NCI-H345 treated with DMSO at 0.1 percent for 48 hours (cell line): ENCODE data around the gene RAB7B.

Experiments used
- DNase-seq: peaks from one replicate; lab custom pipeline; 2025; ENCODE audit not compliant: unreplicated experiment; lab: John Stamatoyannopoulos, UW

Gene RAB7B

GRCh38 chr1:205975387-205975998, 27.7 kb downstream of the RAB7B start:
- no peak for DNase-seq

DNA sequence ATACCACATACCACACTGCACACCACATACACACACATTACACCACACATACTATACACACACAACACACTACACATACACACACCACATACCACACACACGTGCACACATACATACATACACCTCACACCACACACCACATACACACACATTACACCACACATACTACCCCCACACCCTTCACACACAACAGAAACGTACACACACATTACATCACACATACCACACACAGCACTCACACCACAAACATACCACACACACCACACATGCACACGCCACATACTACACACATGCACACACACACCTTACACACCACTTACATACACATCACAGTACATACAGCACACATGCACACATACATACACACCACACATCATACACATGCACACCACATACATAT, 28.5 kb downstream of the RAB7B start:
- no peak for DNase-seq

- DNase-seq, result no peak
These were observed 29.6 kb downstream of the RAB7B start for GRCh38 chr1:205973377-205974232.

DNA sequence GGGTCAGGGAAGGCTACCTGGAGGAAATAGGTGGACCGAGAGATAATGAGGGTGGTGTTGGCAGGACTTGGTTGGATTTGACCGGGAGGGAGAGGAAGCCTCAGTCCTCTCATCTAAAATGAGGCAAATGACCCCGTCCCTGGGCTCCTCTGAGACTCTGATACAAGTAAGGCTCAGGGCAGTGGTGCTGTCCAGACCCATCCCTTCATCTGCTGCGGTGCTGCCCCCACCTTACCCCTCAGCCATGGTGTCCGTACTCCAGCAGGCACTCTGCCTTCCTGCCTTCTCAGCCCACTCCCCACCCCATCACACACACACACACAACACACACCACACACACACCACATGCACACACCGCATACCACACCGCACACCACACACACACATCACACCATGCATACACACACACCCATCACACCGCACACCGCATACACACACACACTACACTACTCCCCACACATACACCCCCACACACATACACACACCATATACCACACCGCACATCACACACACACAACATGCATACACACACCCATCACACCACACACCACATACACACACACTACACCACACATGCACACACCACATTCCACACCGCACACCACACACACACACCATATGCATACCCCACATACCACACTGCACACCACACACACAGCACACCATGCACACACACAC, 30.6 kb downstream of the RAB7B start:
- no peak for DNase-seq

DNA sequence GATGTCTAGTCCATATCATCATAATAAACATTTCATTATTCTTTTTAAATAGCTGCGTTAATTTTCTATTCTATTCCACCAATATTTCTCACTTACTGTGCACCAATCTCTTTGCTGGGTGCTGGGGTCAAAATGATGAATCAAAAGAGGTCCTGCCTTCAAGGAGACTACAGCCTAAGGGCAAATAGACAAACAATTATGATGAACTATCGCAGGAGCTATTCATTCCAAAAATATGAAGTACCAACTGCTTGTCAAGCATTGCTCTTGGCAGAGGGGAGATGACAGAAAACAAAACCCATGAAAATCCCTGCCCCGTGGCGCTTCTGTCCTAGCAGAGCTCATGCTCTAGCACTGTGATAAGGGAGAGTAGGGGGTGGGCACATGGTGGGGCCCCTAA, 31.1 kb downstream of the RAB7B start:
- DNase-seq, result no peak

DNA sequence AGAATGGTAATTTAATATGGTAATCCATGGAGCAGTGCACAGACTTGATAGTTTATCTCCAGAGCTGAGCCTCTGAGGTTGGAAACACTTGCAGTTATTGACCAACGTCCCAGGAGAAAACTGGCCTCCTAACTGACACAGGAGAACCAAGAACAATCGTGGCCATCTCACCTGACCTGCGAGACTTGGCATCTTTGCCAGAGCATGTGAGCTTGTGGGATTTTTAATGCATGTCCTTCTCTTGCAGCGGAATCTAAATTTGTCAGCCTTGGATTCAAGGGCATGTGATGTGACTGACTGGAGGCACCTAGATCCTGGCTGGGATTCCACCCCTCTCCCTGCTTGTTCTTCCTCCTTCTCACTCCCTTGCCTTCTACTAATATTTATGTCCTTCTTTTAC, 32.1 kb downstream of the RAB7B start:
- no peak for DNase-seq

DNA sequence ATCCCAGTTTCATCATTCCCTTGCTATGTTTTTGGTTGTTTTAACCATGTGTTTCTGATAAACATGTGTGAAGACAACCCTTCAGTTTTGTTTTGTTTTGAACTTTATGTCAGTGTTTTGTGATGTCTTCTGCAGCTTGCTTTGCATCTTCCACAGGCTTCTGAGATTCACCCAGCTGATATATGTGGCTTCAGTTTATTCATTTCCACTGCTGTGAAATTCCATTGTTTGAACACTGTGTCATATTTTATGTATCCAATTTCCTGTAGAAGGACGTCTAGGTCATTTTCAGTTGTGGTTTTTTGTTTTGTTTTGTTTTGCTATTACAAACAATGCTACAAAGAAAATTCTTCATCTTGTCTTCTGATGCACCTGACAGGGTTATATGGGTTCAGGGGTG, 32.7 kb downstream of the RAB7B start:
- DNase-seq, result no peak

- DNase-seq, result no peak
These were observed 34.0 kb downstream of the RAB7B start for GRCh38 chr1:205969229-205969628.

DNA sequence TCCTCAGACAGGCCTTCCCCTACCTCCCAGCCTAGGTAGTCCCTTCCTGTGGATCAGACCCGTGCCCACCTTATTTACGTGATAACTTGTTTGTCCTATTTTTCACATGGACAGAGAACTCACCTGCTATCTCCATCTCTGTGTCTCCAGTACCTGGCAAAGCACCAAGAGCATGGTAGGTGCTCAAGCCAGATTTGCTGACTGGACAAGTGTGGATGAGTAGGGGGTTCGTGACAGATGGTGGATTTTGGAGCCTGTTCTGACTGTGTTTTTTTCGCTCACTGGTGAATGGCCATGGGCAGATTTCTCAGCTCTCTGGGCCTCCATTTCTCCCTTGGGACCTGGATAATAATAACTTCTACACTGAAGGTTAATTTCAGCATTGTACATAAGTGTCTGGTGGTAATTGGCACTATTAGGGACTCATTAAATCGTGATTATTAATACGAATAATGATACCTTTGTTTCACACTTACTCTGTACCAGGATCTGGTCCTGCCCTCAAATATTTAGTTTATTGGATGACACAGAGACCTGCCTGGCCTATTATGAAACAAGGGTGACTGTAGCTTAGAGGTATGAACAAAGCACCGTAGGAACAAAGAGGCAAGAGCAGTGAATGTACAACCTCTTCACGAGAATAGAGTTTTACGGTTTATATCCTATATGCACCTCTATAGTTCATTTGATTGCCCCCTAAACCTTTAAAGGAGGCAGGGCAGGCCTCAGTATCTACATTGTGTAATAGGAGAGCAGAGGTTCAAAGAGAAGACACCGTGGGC, 35.5 kb downstream of the RAB7B start:
- DNase-seq, result no peak

DNA sequence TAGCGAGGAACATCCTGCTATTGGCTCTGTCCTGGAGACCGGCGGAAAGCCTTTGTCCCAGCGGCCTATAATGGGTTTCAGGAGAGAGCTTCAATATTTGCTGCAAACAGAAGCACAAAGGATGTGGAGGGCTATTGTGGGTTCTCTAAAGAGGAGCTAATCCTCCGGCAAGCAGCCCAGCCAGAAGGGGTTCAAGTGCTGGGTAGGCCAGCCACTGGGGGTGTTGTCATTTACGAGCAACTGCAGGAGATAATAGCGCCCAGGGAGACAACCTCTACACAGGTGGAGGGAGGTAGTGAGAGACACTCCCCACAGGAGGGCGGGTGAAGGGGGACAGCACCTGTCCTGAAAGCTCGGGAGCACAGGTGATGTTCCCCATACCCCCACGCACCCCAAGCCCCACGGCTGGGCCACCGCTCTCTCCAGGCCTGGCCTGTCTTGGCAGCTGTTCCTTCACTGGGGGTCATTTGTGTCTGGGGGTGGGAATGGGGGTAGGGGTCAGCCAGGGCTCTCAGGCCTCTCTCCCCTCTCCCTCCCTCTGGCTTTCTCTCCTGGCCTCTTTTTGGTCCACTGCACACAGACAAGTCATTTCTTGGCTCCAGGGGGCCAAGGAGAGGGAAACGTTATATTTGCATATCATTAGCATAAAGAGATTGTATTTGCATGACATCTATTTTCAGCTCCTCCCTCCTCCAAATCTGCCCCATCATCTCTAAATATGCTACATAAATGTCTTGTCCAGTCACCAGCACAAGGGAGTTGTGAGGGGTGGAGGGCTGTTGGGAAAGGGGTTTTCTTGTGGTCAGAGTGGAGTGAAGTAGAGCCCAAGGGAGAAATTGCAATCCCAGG, 37.9 kb downstream of the RAB7B start:
- peak; percentile 97 for DNase-seq

- no peak for DNase-seq
These were observed 39.6 kb downstream of the RAB7B start for GRCh38 chr1:205963352-205964155.

DNA sequence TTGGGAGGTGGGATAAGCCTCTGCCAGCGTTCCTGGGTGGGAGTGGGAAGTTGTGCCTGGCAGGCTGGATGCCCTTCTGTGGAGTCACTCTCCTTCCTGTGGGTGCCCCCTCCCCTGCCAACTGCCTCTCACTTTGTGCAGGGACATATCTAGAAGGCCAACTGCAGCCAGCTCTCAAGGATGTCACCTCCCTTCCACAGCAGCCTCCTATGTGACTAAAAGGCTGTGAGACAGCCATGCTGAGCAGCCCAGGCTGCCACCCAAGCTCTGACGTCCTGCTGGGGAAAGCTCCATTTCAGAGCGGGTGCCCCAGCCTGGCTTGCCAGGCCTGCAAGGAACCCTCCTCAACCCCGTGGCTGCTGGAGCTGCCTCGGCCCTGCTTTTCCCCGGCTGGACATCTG, 40.4 kb downstream of the RAB7B start:
- DNase-seq, result no peak

DNA sequence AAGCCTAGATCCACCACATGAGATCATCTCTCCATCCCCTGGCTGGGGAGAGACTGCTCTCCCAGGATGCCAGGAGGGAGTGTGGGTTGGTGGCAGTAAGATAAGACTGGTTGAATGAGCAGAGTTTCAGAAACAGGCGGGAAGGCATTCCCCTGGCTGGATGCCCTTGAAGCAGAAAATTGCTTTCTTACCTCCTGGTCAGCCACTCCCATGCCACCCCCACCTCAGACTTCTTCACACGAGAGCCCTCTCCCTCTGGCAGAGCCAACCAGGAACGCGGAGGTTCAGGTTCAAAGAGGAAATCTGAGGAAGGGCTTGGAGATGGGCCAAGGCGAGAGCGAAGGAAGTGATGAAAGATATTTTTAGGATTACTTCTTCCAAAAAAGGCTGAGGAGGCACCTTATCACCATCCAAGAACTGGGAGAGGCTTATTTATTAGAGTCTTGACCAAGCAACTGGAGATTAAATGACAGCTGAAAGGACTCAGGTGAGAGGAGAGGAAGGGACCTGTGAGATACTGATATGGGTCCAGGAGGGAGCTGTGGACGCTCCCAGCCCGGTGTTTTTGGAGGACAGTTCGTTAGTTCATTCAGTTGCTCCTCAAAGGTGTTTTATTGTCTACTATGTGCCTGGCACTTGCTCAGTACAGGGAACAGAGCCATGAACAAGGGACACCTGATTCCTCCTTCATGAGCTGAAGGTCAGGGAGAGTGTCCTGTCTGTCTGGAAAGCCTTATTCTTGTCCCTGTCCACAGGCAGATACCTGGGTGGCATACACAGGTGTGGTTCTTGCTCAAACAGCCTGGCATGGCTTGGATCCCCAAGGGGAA, 41.0 kb downstream of the RAB7B start:
- DNase-seq, result no peak

GRCh38 chr1:205961405-205961804, 41.8 kb downstream of the RAB7B start:
- DNase-seq, result no peak

DNA sequence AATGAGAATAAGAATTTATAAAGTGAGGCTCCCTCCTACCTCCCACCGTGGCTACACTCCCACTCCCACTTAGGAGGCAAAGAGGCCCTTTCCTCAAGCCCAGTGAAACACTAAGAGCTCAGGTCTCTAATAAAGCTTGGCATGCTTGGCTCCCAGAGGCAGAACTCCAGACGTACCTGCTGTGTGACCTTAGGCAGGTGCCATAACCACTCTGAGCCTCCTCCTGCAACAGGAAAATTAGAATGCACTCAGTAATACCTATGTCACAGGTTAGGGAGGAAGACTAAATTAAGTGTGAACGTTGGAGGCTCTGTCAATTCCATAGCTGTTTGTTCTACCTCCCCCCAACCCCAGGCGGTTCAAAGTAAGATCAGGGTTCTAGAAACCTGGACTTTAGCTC, 43.4 kb downstream of the RAB7B start:
- DNase-seq, result no peak

DNA sequence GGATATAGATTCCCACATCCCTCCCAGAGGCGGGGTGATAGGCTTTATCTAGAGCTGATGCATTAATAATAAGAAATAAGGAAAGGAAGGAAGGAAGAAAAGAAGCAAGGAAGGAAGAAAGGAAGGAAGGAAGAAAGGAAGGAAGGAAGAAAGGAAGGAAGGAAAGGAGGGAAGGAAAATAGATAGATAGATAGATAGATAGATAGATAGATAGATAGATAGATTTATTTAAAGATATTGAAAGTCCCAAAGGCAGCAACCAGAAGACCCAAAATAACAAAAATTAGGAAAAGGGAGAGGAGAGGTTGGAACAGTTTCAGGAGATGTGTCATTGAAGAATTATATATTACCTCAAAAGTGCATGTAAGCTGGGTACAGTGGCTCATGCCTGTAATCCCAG, 47.7 kb downstream of the RAB7B start:
- DNase-seq, result no peak

GRCh38 chr1:205954819-205955404, 48.3 kb downstream of the RAB7B start:
- DNase-seq, result peak; percentile 50

- no peak for DNase-seq
These were observed 51.4 kb downstream of the RAB7B start for GRCh38 chr1:205951746-205952145.
